NB4 (cell line): Measurements from ENCODE around the gene SH3GLB1.

ENCODE experiments used
- POLR2A ChIP-seq: IDR thresholded peaks from 2 replicates; pipeline ENCODE4 v1.6.1; 2011; ENCODE audit warnings: mild to moderate bottlenecking; ENCODE audit not compliant: insufficient read length; ENCODE audit errors: extremely low read depth
- TF ChIP-seq, protein P1 (sequence below): IDR thresholded peaks from one replicate; pipeline ENCODE4 v1.5.1; 2012; ENCODE audit warnings: low read depth, low read length

DNA sequence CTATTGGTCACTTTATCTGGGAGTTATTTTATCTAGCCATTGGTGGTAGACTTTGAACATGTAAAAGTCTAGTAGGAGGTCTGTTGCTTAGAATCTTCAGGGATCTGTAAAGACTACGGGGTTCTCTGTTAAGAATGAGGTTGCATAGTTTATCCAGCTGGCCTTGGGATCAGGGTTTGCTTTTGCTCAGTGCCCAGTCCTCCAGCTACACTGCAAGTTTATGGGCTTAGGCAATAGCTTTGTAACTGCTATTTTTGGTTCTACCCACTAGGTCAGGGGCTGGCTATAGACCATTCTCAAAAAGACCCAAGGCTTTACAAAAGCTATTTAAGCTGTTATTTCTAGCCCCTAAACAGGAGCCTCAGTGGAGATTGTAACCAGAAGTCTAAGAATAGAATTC lies 9.8 kb downstream of the SH3GLB1 start:
- TF ChIP-seq, protein P1, sequence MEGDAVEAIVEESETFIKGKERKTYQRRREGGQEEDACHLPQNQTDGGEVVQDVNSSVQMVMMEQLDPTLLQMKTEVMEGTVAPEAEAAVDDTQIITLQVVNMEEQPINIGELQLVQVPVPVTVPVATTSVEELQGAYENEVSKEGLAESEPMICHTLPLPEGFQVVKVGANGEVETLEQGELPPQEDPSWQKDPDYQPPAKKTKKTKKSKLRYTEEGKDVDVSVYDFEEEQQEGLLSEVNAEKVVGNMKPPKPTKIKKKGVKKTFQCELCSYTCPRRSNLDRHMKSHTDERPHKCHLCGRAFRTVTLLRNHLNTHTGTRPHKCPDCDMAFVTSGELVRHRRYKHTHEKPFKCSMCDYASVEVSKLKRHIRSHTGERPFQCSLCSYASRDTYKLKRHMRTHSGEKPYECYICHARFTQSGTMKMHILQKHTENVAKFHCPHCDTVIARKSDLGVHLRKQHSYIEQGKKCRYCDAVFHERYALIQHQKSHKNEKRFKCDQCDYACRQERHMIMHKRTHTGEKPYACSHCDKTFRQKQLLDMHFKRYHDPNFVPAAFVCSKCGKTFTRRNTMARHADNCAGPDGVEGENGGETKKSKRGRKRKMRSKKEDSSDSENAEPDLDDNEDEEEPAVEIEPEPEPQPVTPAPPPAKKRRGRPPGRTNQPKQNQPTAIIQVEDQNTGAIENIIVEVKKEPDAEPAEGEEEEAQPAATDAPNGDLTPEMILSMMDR: no peak
- TF ChIP-seq POLR2A: no peak
